ENCODE measurements around the gene TMEM135. TPM values are rescaled to one million over a fixed set of nuclear protein-coding genes. Genes with fewer than 3 reads are reported as not detected.

The TMEM135 gene
- 10.2 to 18.0 TPM (median 15.0 TPM) in 5 replicates for total RNA-seq (2022; extraction: Qiagen RNA extraction; ENCODE audit: low read depth)

GRCh38 chr11:87037450-87038234 is at the start of gene TMEM135:
TSS of gene TMEM135 (plus strand) at chr11:87037934. CDS start at chr11:87038046, 112 bp downstream.

Other genes with a start within 250 kb of the TMEM135 start
- 450 to 608 TPM (median 543 TPM) in 5 replicates for gene PRSS23, start 237.4 kb upstream of the TMEM135 start, total RNA-seq (2022; extraction: Qiagen RNA extraction; ENCODE audit: low read depth)
- 1.3 to 1.8 TPM (median 1.6 TPM) in 5 replicates for gene FZD4, start 82.5 kb upstream of the TMEM135 start, total RNA-seq (2022; extraction: Qiagen RNA extraction; ENCODE audit: low read depth)